ENCODE data around the gene PAPOLB.

PAPOLB gene

DNA sequence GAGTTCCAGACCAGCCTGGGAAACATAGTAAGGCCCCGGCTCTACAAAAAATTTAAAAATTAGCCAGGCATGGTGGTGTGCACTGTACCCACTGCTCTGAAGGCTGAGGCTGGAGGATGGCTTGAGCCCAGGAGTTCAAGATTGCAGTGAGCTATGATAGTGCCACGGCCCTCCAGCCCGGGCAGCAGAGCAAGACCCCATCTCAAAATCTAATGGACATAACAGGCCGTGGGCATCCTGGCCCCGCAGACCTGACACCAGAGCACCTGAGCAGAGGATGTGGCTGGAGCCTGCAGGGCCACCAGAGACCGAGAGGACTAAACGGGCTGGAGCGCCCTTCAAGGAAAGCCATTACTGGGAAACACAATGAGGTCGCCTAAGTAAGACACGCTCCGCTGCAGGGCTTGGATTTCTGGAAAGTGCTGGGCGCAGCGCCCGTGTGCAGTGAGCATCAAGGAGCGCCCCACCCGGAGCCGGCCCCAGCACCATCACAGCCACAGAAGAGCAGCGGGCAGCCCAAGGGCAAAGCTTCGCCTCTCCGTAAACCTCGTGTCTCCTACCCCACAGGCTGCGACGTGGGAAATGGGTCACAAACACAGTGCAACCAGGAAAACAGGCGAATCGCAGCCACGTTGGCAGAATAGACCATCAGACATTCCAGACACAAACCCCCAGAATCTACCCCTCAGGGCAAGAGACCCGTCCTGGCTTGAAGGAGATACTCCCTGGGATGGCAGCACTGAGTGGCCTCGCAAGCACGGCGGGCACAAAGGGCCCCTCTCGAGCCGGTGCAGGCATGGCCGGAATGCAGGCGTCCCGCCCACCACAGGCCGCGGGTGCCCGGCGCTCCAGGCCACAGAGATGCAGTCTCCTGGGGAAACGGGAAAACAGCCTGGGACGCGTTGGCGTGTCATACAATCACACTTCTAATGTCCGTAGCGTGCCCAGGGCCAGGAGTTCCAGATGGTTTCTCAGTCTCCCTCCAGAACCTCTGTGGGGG is 16.8 kb upstream of the PAPOLB start:
- no peak for DNase-seq (ENCODE audit: low read depth in 2 of 2)

- no peak for DNase-seq (ENCODE audit: low read depth in 2 of 2)
These were observed 14.8 kb upstream of the PAPOLB start for GRCh38 chr7:4876586-4876985.

GRCh38 chr7:4875391-4875790 is 13.6 kb upstream of the PAPOLB start:
- no peak for DNase-seq (ENCODE audit: low read depth in 2 of 2)

- DNase-seq (ENCODE audit: low read depth in 2 of 2), result no peak
These were observed 11.5 kb upstream of the PAPOLB start for GRCh38 chr7:4873071-4873944.

GRCh38 chr7:4871930-4872675 is 10.3 kb upstream of the PAPOLB start:
- DNase-seq (ENCODE audit: low read depth in 2 of 2), result no peak

DNA sequence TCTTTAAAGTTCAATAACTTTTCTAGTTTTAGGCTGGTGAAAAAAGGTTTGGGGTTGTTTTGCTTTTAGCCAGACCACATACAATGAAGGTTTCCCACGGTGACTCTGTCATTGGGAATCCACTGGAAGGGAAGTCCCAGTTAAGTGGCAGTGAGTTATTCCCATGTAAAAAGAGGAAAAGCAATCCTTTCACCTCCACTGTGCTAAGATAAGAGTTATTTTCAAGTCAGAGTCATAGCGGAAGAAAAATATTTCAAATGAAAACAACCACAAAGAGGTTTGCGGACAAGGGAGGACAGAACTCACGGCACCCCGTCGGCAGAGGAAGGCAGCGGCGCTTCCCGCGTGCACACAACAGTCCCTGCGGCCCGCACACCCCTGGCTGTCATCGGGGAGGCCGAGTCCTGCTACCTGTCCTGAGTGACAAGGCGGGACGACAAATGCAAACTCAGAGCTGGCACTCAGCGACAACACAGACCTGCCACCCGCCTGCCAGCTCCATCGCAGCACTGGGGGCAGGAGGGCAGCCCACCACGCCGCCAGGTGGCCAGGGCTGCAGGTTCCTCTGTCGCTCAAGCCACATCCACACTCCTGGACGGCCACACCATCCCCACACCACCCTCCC is 9.3 kb upstream of the PAPOLB start:
- no peak for DNase-seq (ENCODE audit: low read depth in 2 of 2)

DNA sequence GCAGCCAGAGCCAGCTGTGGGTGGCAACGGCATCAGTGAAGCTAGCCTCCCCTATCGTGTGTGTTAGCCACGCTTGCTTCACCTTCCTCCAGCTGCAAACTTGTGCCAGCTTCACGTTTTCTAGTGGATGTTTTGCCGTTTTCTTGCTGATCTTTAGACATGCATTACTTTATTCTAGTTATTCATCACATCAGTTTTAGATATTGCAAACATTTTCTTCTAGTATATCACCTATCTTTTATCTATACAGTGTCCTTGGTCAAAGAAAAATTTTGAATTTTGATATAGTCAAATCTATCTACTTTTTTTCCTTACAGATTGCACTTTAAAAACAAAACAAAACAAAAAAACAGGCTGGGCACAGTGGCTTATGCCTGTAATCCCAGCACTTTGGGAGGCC is 6.7 kb upstream of the PAPOLB start:
- no peak for DNase-seq (ENCODE audit: low read depth in 2 of 2)

- DNase-seq (ENCODE audit: low read depth in 2 of 2), result no peak
These were observed 5.0 kb upstream of the PAPOLB start for GRCh38 chr7:4866528-4867496.

DNA sequence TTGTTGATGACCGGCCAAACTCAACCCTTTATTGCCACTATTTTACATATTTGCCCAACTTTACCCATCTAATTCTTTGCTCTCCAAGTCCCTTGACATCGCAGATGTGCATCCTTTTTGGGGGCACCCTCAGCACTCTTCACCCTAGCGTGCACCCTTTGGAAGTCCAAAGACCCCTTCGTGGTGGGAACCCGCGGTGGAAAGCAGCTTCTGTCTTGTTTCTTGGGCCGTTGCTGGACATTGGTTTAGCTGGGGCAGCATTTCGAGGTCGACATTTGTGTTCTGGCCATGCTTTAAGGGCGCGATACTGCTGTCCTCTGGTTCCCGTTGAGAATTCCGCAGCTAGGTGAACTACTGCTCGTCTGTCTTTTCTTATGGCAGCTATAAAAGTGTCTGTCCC is 326 bp upstream of the PAPOLB start:
- DNase-seq (ENCODE audit: low read depth in 2 of 2), result no peak

GRCh38 chr7:4861227-4861626 is 603 bp downstream of the PAPOLB start:
- DNase-seq (ENCODE audit: low read depth in 2 of 2), result no peak

DNA sequence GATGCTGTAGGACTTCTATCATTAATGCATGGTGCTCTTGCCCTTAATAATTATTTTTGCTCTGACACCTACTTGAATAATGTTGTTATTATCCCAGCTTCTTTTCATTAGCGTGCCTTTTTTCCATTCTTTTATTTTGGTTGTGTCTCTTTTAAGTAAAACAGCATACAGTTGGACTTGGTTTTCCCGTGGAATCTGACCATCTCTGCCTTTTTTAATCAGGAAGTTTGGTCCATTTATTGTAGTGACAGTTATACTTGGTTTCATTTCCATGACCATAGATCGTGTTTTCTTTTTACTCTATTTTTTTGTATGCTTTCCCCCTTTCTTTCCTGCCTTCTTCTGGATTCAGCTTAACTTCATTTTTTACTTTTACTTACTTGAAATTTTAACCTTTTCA is 4.6 kb downstream of the PAPOLB start:
- no peak for DNase-seq (ENCODE audit: low read depth in 2 of 2)

DNA sequence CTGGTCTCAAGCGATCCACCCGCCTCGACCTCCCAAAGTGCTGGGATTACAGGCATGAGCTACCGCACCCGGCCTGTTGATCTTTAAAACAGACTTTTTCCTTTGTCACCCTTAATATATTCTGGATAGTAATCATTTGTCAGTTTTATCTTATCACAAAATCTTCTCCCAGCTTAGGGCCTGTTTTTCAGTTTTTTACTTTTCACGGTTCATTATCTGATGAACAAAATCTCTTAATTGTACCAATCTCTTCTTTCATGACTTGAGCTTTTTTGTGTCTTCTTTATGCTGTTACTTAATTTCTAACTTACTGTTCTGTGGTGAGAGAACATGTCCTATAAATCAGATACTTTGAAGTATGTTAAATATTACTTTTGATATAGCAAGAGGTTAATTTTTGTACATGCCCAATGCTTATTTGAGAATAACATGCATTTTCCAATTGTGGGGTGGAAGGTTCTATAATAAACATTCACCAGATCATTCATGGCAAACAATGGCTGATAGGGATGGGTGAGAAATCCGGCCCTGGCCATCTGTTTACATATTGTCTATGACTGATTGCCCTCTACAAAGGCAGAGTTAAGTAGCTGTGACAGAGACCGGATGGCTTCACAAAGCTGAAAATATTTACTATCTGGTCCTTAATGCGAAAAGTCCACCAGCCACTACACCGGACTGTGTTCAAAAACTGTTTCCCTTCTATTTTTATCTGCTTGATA is 5.3 kb downstream of the PAPOLB start:
- no peak for DNase-seq (ENCODE audit: low read depth in 2 of 2)

- DNase-seq (ENCODE audit: low read depth in 2 of 2), result no peak
These were observed 6.9 kb downstream of the PAPOLB start for GRCh38 chr7:4854916-4855315.

GRCh38 chr7:4851459-4852422 is 10.1 kb downstream of the PAPOLB start:
- DNase-seq (ENCODE audit: low read depth in 2 of 2), result no peak

DNA sequence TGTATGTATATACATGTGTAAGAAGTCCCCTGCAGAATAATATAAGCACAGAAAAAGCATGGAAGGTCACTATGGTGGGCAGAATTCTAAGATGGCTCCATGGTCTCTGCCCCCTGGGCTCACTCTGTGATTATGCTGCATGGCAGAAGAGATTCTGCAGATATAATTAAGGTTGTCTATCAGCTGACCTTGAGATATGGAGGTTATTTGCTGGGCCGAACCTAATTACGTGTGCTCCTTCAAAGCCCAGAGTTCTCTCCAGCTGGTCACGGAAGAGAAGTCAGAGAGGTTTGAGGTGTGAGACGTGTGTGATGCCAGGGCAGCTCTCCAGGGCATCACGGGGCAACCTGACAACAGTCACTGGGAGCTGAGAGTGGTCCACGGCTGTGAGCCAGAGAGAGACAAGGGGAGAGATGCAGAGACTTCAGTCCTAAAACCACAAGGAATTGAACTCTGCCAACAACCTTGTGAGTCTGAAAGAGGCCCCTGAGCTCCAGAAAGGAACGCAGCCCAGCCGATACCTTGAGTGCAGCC is 11.5 kb downstream of the PAPOLB start:
- no peak for DNase-seq (ENCODE audit: low read depth in 2 of 2)

DNA sequence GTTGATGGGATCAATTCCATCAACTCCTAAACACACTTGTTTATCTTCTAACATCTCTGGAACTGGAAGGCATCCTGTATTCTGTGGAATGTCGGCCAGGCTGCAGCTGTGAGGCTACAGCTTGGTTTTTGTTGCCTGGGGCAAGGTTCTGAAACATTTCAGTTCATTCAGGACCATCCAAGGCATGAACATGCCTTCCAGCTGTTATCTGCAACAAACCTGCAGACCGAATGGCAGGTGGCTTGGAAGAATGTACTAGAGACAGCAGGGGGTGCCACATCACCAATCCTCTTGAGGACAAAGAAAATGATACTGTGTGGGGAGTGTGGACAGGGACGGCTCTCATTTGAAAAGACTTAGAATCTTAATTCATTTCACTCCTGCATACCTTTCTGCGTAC is 12.4 kb downstream of the PAPOLB start:
- DNase-seq (ENCODE audit: low read depth in 2 of 2), result no peak

DNA sequence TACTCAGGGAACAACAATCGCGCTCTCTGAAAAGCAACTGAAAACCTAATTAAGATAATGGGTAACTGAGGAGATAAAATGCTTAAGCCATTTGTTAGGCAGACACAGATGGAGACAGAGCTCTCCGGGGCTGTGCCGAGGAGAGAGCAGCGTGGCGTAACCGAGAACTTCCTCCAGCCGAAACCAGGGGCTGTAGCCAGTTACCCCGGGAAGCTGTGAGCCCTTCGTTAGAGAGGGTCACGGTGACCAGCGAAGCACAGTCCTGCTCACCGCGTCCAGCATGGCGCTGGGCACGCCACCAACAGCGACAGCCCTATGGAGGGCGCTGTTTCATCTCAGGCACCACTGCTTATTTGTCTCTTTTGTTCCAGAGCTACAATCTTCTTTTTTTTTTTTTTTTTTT is 16.1 kb downstream of the PAPOLB start:
- DNase-seq (ENCODE audit: low read depth in 2 of 2), result no peak

All from stimulated activated CD4-positive, alpha-beta T cell treated with anti-CD3 and anti-CD28 coated beads, Interleukin-4, amount 100 ng/mL, for 48 hours (primary cell).